B cell (primary cell): Measurements from ENCODE around the gene SLC48A1. TPM values are rescaled to one million over a fixed set of nuclear protein-coding genes. Genes with fewer than 3 reads are reported as not detected.

Experiments
- ATAC-seq: fragments of 200-7000 bp; cut with Tn5 transposase; one replicate; pipeline ENCODE4 v1.10.0; 2021; ENCODE audit warnings: low read depth, mild to moderate bottlenecking, moderate number of reproducible peaks, moderate library complexity
- CTCF ChIA-PET: fragments of 350-600 bp; sonication (Branson Sonifier 250); formaldehyde crosslinking; loops from one replicate; lab custom pipeline; 2021; ENCODE audit warnings: antibody characterized with exemption, inconsistent platforms; lab: Charles Lee
- POLR2A ChIA-PET: fragments of 350-600 bp; sonication (Branson Sonifier 250); formaldehyde crosslinking; loops from one replicate; lab custom pipeline; 2021; ENCODE audit warnings: antibody characterized with exemption; lab: Charles Lee
- DNase-seq: peaks from one replicate; pipeline ENCODE4 v3.0.0; 2013
- H2AFZ ChIP-seq: 2 replicates; pipeline ENCODE4 v1.6.1; 2012; ENCODE audit warnings: mild to moderate bottlenecking, low read depth, low read length; ENCODE audit not compliant: insufficient read depth, poor library complexity, severe bottlenecking
- H3K27ac ChIP-seq, 2 donors: 1 replicate in 1 of 2; 2 replicates in 1 of 2; pipeline ENCODE4 v1.5.1; 2012 to 2013; ENCODE audit warnings: low read length in 2 of 2, mild to moderate bottlenecking in 2 of 2, moderate library complexity in 1 of 2
- H3K27me3 ChIP-seq, 4 experiments: fragments of 200-600 bp in 1 of 4; sonication (generic) in 1 of 4; replicated peaks in 1 of 4; 1 replicate in 2 of 4; 2 replicates in 2 of 4; pipeline versions ENCODE4 v1.6.1 to v1.7.0; 2013 to 2016; ENCODE audit warnings: low read length in 3 of 4, mild to moderate bottlenecking in 2 of 4, mixed read lengths in 1 of 4, moderate library complexity in 1 of 4; ENCODE audit not compliant: insufficient read depth in 4 of 4, control insufficient read depth in 3 of 4; ENCODE audit errors: control extremely low read depth in 1 of 4
- H3K36me3 ChIP-seq, 2 experiments: replicated peaks in 1 of 2; 1 replicate in 1 of 2; 2 replicates in 1 of 2; pipeline versions ENCODE4 v1.6.1 to v1.7.1; 2013; ENCODE audit warnings: low read length in 1 of 2; ENCODE audit not compliant: insufficient read depth in 2 of 2, control insufficient read depth in 1 of 2; ENCODE audit errors: control extremely low read depth in 1 of 2, extremely low read depth in 1 of 2
- H3K4me1 ChIP-seq, 2 donors: fragments of 200-600 bp in 1 of 2; sonication (generic) in 1 of 2; 1 replicate in 1 of 2; 2 replicates in 1 of 2; pipeline versions ENCODE4 v1.5.1 to v1.6.1; 2013 to 2017; ENCODE audit warnings: low read length in 2 of 2; ENCODE audit not compliant: control insufficient read depth in 2 of 2, insufficient read depth in 2 of 2
- H3K4me2 ChIP-seq: replicated peaks from 2 replicates; pipeline ENCODE3; 2012; ENCODE audit warnings: mild to moderate bottlenecking, low read depth, low read length; ENCODE audit not compliant: poor library complexity, severe bottlenecking
- H3K4me3 ChIP-seq, 5 experiments: fragments of 200-600 bp in 1 of 5; sonication (generic) in 1 of 5; 1 replicate in 3 of 5; 2 replicates in 2 of 5; pipeline versions ENCODE4 v1.5.1 to v1.7.0; 2011 to 2016; ENCODE audit warnings: low read length in 4 of 5, mild to moderate bottlenecking in 4 of 5, low read depth in 2 of 5, control low read depth in 1 of 5, moderate library complexity in 1 of 5; ENCODE audit not compliant: insufficient read depth in 1 of 5; ENCODE audit errors: control extremely low read depth in 1 of 5, extremely low read depth in 1 of 5
- H3K79me2 ChIP-seq: fragments of 200-600 bp; sonication (generic); one replicate; pipeline ENCODE4 v1.6.0; 2016; ENCODE audit warnings: low read length; ENCODE audit not compliant: control insufficient read depth, insufficient read depth
- H3K9ac ChIP-seq: fragments of 200-600 bp; sonication (generic); 2 replicates; pipeline ENCODE4 v1.6.1; 2017; ENCODE audit warnings: mild to moderate bottlenecking, low read length, moderate library complexity
- H3K9me3 ChIP-seq, 3 donors: one replicate each; pipeline versions ENCODE4 v1.6.1 to v1.7.1; 2013; ENCODE audit warnings: low read length in 2 of 3; ENCODE audit not compliant: control insufficient read depth in 2 of 3, insufficient read depth in 1 of 3; ENCODE audit errors: control extremely low read depth in 1 of 3
- H4K20me1 ChIP-seq: 2 replicates; pipeline ENCODE4 v1.6.0; 2012; ENCODE audit warnings: mild to moderate bottlenecking, low read length; ENCODE audit not compliant: insufficient read depth, control insufficient read depth, poor library complexity, severe bottlenecking
- H3K27ac Mint-ChIP-seq: one replicate; pipeline ENCODE4 v1.8.0; 2021; ENCODE audit warnings: mixed read lengths
- H3K27me3 Mint-ChIP-seq: one replicate; pipeline ENCODE4 v1.8.0; 2021; ENCODE audit warnings: mixed read lengths
- H3K4me1 Mint-ChIP-seq: one replicate; pipeline ENCODE4 v1.8.0; 2021; ENCODE audit warnings: mixed read lengths
- H3K4me3 Mint-ChIP-seq: one replicate; pipeline ENCODE4 v1.8.0; 2021; ENCODE audit warnings: mixed read lengths
- H3K9me3 Mint-ChIP-seq: one replicate; pipeline ENCODE4 v1.8.0; 2022; ENCODE audit warnings: mixed read lengths; ENCODE audit not compliant: insufficient read depth
- EZH2 ChIP-seq: IDR thresholded peaks from 2 replicates; pipeline ENCODE4 v1.6.1; 2012; ENCODE audit warnings: borderline replicate concordance, low read depth, mild to moderate bottlenecking, moderate library complexity, low read length; ENCODE audit not compliant: insufficient read depth, poor library complexity, severe bottlenecking
- WGBS: methylation state at CpG from one replicate; pipeline ENCODE4 v1.1.5; 2013; ENCODE audit warnings: missing lambda C conversion rate; ENCODE audit not compliant: insufficient coverage; 5-methylcytosine and 5-hydroxymethylcytosine counted together
- intact Hi-C: fragments of 100-400 bp; cut with micrococcal nuclease; formaldehyde crosslinking; loops from one replicate; pipeline ENCODE4 v1.10.0; 2022
- polyA plus RNA-seq: library from polyadenylated mRNA; depleted of rRNA; stranded (reverse); fragments of >200 nt; gene quantifications from 2 replicates; pipeline ENCODE4 v1.2.3, GENCODE V29; 2012
- total RNA-seq, 2 donors: library from RNA; stranded (reverse); fragments of 120-200 nt in 1 of 2; gene quantifications; 1 replicate in 1 of 2; 2 replicates in 1 of 2; pipeline versions ENCODE4 v1.2.3 to v1.2.4, GENCODE V29; 2013 to 2022
- TF ChIP-seq, protein P1 (sequence below): fragments of 200-600 bp; IDR thresholded peaks from one replicate; pipeline ENCODE4 v1.8.0; 2022; ENCODE audit warnings: antibody characterized with exemption, mild to moderate bottlenecking

Gene SLC48A1
- total and polyA plus RNA-seq, 2 donors (not counting 1 experiment from before 2014, with no cell fraction given), result 8.0 to 20.0 TPM

DNA sequence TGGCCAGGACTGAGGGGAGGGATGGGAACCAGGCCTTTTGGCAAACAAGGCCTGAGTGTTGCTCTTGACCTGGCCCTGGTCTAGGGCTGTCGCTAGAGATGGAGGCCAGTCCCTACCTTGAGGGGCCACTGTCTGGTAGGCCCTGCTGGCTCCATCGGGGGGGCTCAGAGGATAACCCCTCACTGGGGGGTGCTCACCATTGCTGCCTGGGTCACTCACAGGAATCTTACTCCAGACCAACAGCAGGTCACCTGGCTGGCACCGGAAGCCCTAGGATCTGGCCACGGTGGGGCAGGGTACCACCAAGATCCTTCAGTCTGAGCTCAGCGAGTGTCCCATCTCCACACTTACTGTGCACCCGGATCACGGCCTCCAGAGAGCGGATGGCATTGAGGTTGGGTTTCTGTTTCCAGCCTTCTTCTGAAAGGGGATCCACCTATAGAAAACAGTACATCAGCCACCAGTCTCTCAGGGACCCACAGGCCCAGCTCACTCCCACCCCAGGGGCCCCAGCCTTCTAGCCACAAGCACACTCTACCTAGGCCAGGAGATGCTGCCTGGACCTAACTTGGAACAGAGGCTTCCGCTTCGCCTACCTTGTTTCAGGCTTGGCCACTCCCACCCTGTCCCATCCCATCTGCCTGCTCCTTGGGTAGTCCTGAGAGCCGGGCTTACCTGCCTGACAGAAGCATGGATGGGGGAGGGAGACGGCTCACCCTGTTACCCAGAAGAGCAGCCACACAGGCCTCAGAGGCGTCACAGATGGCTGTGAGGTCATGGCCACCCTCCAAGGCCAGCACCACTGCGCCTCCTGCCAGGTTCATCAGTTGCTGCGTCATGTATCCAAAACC, 12.2 kb downstream of the SLC48A1 start:
- DNase-seq (no peak), ATAC-seq (no peak)
- no peaks in the 10 kb centered on the region for H3K27me3 ChIP-seq
- Mint-ChIP-seq H3K9me3 (no peaks in the 10 kb centered on the region), H3K4me1 (peaks cover 2% of the 10 kb centered on the region), H3K27me3 (no peaks in the 10 kb centered on the region), H3K4me3 (no peak overlapping the region), H3K27ac (peak overlapping the region; percentile 32)
- no peaks in the 10 kb centered on the region for H3K79me2 ChIP-seq
- CTCF ChIA-PET, result interaction anchor here (1.0 to 38.8 kb wide), 3 partner anchors 19 to 60 kb away, joined by 4 to 1203 read pairs (median 5); partner anchors contain the start of gene ENDOU
- H3K9me3 ChIP-seq, result no peaks in the 10 kb centered on the region
- H3K4me2 ChIP-seq, result no peak overlapping the region
- POLR2A ChIA-PET, result no interaction called here
- H3K9ac ChIP-seq, result no peak overlapping the region
- no peaks in the 10 kb centered on the region for H3K4me1 ChIP-seq
- no peak for TF ChIP-seq EZH2
- TF ChIP-seq, protein P1, sequence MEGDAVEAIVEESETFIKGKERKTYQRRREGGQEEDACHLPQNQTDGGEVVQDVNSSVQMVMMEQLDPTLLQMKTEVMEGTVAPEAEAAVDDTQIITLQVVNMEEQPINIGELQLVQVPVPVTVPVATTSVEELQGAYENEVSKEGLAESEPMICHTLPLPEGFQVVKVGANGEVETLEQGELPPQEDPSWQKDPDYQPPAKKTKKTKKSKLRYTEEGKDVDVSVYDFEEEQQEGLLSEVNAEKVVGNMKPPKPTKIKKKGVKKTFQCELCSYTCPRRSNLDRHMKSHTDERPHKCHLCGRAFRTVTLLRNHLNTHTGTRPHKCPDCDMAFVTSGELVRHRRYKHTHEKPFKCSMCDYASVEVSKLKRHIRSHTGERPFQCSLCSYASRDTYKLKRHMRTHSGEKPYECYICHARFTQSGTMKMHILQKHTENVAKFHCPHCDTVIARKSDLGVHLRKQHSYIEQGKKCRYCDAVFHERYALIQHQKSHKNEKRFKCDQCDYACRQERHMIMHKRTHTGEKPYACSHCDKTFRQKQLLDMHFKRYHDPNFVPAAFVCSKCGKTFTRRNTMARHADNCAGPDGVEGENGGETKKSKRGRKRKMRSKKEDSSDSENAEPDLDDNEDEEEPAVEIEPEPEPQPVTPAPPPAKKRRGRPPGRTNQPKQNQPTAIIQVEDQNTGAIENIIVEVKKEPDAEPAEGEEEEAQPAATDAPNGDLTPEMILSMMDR, result no peak
- peaks cover 2 to 72% of the 10 kb centered on the region in 2 experiments for H3K36me3 ChIP-seq
- 94% methylated on average over 9 of the region's 15 CpGs for WGBS
- no peak overlapping the region for H3K4me3 ChIP-seq
- H4K20me1 ChIP-seq, result peaks cover under 1% of the 10 kb centered on the region
- intact Hi-C loops, result no loop called here
- H2AFZ ChIP-seq, result no peak overlapping the region
- no peak overlapping the region for H3K27ac ChIP-seq
